Activated naive CD4-positive, alpha-beta T cell treated with anti-CD3 and anti-CD28 coated beads, Interleukin-2, amount 50 U/mL, for 24 hours (primary cell): ENCODE data around the gene MGMT.
A peak's percentile ranks its signal among the peaks of the same experiment; 100 is the strongest.

Source experiments
- H3K27ac Mint-ChIP-seq: one replicate; pipeline ENCODE4 v1.8.0; 2021; ENCODE audit warnings: mild to moderate bottlenecking, mixed read lengths
- H3K27me3 Mint-ChIP-seq: one replicate; pipeline ENCODE4 v1.8.0; 2021; ENCODE audit warnings: mixed read lengths
- H3K36me3 Mint-ChIP-seq: one replicate; pipeline ENCODE4 v1.8.0; 2021; ENCODE audit warnings: mixed read lengths
- H3K4me1 Mint-ChIP-seq: one replicate; pipeline ENCODE4 v1.8.0; 2021; ENCODE audit warnings: mixed read lengths
- H3K4me3 Mint-ChIP-seq: one replicate; pipeline ENCODE4 v1.8.0; 2021; ENCODE audit warnings: mild to moderate bottlenecking, mixed read lengths
- H3K9me3 Mint-ChIP-seq: one replicate; pipeline ENCODE4 v1.8.0; 2021; ENCODE audit warnings: mixed read lengths

MGMT gene

GRCh38 chr10:129740532-129741279 lies 273.7 kb downstream of the MGMT start:
- Mint-ChIP-seq H3K4me1 (no peaks in the 10 kb centered on the region), H3K9me3 (peaks cover 9% of the 10 kb centered on the region), H3K27me3 (no peaks in the 10 kb centered on the region), H3K36me3 (peaks cover 22% of the 10 kb centered on the region), H3K4me3 (no peak overlapping the region), H3K27ac (no peak overlapping the region)

GRCh38 chr10:129741280-129741977 lies 274.4 kb downstream of the MGMT start:
- Mint-ChIP-seq H3K27me3 (no peaks in the 10 kb centered on the region), H3K27ac (no peak overlapping the region), H3K36me3 (peaks cover 24% of the 10 kb centered on the region), H3K4me1 (no peaks in the 10 kb centered on the region), H3K9me3 (peaks cover 9% of the 10 kb centered on the region), H3K4me3 (no peak overlapping the region)

GRCh38 chr10:129741978-129742741 lies 275.1 kb downstream of the MGMT start:
- Mint-ChIP-seq H3K4me3 (no peak overlapping the region), H3K27ac (no peak overlapping the region), H3K36me3 (peaks cover 30% of the 10 kb centered on the region), H3K27me3 (no peaks in the 10 kb centered on the region), H3K9me3 (peaks cover 9% of the 10 kb centered on the region), H3K4me1 (no peaks in the 10 kb centered on the region)

- Mint-ChIP-seq H3K4me3 (no peak overlapping the region), H3K4me1 (no peaks in the 10 kb centered on the region), H3K27ac (no peak overlapping the region), H3K36me3 (peaks cover 31% of the 10 kb centered on the region), H3K27me3 (no peaks in the 10 kb centered on the region), H3K9me3 (peaks cover 9% of the 10 kb centered on the region)
These were observed 275.9 kb downstream of the MGMT start for GRCh38 chr10:129742742-129743550.

- H3K27ac Mint-ChIP-seq, result no peak overlapping the region
- no peaks in the 10 kb centered on the region for H3K27me3 Mint-ChIP-seq
- H3K9me3 Mint-ChIP-seq, result peaks cover 16% of the 10 kb centered on the region
- H3K4me3 Mint-ChIP-seq, result no peak overlapping the region
- no peaks in the 10 kb centered on the region for H3K4me1 Mint-ChIP-seq
- peaks cover 38% of the 10 kb centered on the region for H3K36me3 Mint-ChIP-seq
These were observed 276.7 kb downstream of the MGMT start for GRCh38 chr10:129743738-129744133.

- H3K4me3 Mint-ChIP-seq, result no peak overlapping the region
- peaks cover 40% of the 10 kb centered on the region for H3K36me3 Mint-ChIP-seq
- peaks cover 23% of the 10 kb centered on the region for H3K9me3 Mint-ChIP-seq
- no peak overlapping the region for H3K27ac Mint-ChIP-seq
- no peaks in the 10 kb centered on the region for H3K27me3 Mint-ChIP-seq
- no peaks in the 10 kb centered on the region for H3K4me1 Mint-ChIP-seq
These were observed 277.4 kb downstream of the MGMT start for GRCh38 chr10:129744134-129745111.

- Mint-ChIP-seq H3K36me3 (peaks cover 39% of the 10 kb centered on the region), H3K4me3 (no peak overlapping the region), H3K4me1 (no peaks in the 10 kb centered on the region), H3K27ac (no peak overlapping the region), H3K27me3 (no peaks in the 10 kb centered on the region), H3K9me3 (peaks cover 21% of the 10 kb centered on the region)
These were observed 278.2 kb downstream of the MGMT start for GRCh38 chr10:129745186-129745750.

- Mint-ChIP-seq H3K9me3 (peaks cover 23% of the 10 kb centered on the region), H3K4me3 (no peak overlapping the region), H3K27me3 (no peaks in the 10 kb centered on the region), H3K27ac (no peak overlapping the region), H3K36me3 (peaks cover 29% of the 10 kb centered on the region), H3K4me1 (peaks cover 21% of the 10 kb centered on the region)
These were observed 287.4 kb downstream of the MGMT start for GRCh38 chr10:129754211-129755050.

GRCh38 chr10:129755158-129755591 lies 288.1 kb downstream of the MGMT start:
- H3K27me3 Mint-ChIP-seq, result no peaks in the 10 kb centered on the region
- H3K4me3 Mint-ChIP-seq, result no peak overlapping the region
- peaks cover 26% of the 10 kb centered on the region for H3K36me3 Mint-ChIP-seq
- peaks cover 21% of the 10 kb centered on the region for H3K4me1 Mint-ChIP-seq
- peaks cover 22% of the 10 kb centered on the region for H3K9me3 Mint-ChIP-seq
- no peak overlapping the region for H3K27ac Mint-ChIP-seq

- Mint-ChIP-seq H3K4me3 (no peak overlapping the region), H3K27ac (no peak overlapping the region), H3K27me3 (no peaks in the 10 kb centered on the region), H3K36me3 (peaks cover 28% of the 10 kb centered on the region), H3K4me1 (peaks cover 21% of the 10 kb centered on the region), H3K9me3 (peaks cover 22% of the 10 kb centered on the region)
These were observed 288.6 kb downstream of the MGMT start for GRCh38 chr10:129755621-129756020.

- Mint-ChIP-seq H3K4me3 (peak overlapping the region; percentile 36), H3K9me3 (peaks cover 10% of the 10 kb centered on the region), H3K4me1 (peaks cover 21% of the 10 kb centered on the region), H3K27ac (no peak overlapping the region), H3K27me3 (no peaks in the 10 kb centered on the region), H3K36me3 (peaks cover 30% of the 10 kb centered on the region)
These were observed 290.2 kb downstream of the MGMT start for GRCh38 chr10:129756912-129757901.

GRCh38 chr10:129758207-129759021 lies 291.4 kb downstream of the MGMT start:
- H3K9me3 Mint-ChIP-seq, result peaks cover 3% of the 10 kb centered on the region
- H3K4me1 Mint-ChIP-seq, result peaks cover 21% of the 10 kb centered on the region
- H3K36me3 Mint-ChIP-seq, result peaks cover 27% of the 10 kb centered on the region
- no peaks in the 10 kb centered on the region for H3K27me3 Mint-ChIP-seq
- no peak overlapping the region for H3K27ac Mint-ChIP-seq
- no peak overlapping the region for H3K4me3 Mint-ChIP-seq
